HK-2 (cell line): ENCODE measurements around the gene TTBK2.
A peak's percentile ranks its signal among the peaks of the same experiment; 100 is the strongest.

ENCODE experiments used
- DNase-seq: peaks from one replicate; pipeline ENCODE4 v3.0.0-alpha.2; 2018; ENCODE audit not compliant: unreplicated experiment

The TTBK2 gene

GRCh38 chr15:42728560-42728959 lies 192.0 kb downstream of the TTBK2 start:
- no peak for DNase-seq

- no peak for DNase-seq
Measured at GRCh38 chr15:42727750-42728381, 192.7 kb downstream of the TTBK2 start.

- no peak for DNase-seq
Measured at GRCh38 chr15:42726114-42726513, 194.5 kb downstream of the TTBK2 start.

- no peak for DNase-seq
Measured at GRCh38 chr15:42725331-42725903, 195.2 kb downstream of the TTBK2 start.

GRCh38 chr15:42724276-42724675 lies 196.3 kb downstream of the TTBK2 start:
- no peak for DNase-seq

GRCh38 chr15:42723068-42723467 lies 197.5 kb downstream of the TTBK2 start:
- no peak for DNase-seq

GRCh38 chr15:42721916-42722315 lies 198.7 kb downstream of the TTBK2 start:
- DNase-seq: no peak

- no peak for DNase-seq
Measured at GRCh38 chr15:42721016-42721415, 199.6 kb downstream of the TTBK2 start.

- no peak for DNase-seq
Measured at GRCh38 chr15:42720071-42720470, 200.5 kb downstream of the TTBK2 start.

- DNase-seq: no peak
Measured at GRCh38 chr15:42719043-42719442, 201.5 kb downstream of the TTBK2 start.

GRCh38 chr15:42716626-42717025 lies 204.0 kb downstream of the TTBK2 start:
- DNase-seq: no peak

- no peak for DNase-seq
Measured at GRCh38 chr15:42716125-42716524, 204.5 kb downstream of the TTBK2 start.

- DNase-seq: no peak
Measured at GRCh38 chr15:42712584-42712983, 208.0 kb downstream of the TTBK2 start.

- no peak for DNase-seq
Measured at GRCh38 chr15:42711746-42712145, 208.8 kb downstream of the TTBK2 start.

- DNase-seq: no peak
Measured at GRCh38 chr15:42710662-42711061, 209.9 kb downstream of the TTBK2 start.

- DNase-seq: no peak
Measured at GRCh38 chr15:42707873-42708544, 212.6 kb downstream of the TTBK2 start.

GRCh38 chr15:42707068-42707467 lies 213.5 kb downstream of the TTBK2 start:
- no peak for DNase-seq

GRCh38 chr15:42705336-42705735 lies 215.2 kb downstream of the TTBK2 start:
- no peak for DNase-seq

GRCh38 chr15:42704492-42704926 lies 216.1 kb downstream of the TTBK2 start:
- DNase-seq: peak; percentile 27

GRCh38 chr15:42696626-42697025 lies 224.0 kb downstream of the TTBK2 start:
- no peak for DNase-seq

GRCh38 chr15:42695527-42696071 lies 225.0 kb downstream of the TTBK2 start:
- DNase-seq: no peak

- DNase-seq: no peak
Measured at GRCh38 chr15:42694398-42694797, 226.2 kb downstream of the TTBK2 start.

- DNase-seq: no peak
Measured at GRCh38 chr15:42693942-42694341, 226.6 kb downstream of the TTBK2 start.
